Liver (tissue), 3 donors: ENCODE results near the gene PCDHB7.

Source experiments
- RAD21 ChIP-seq, 2 donors: IDR thresholded peaks; 2 replicates each; pipeline ENCODE4 v1.6.1; 2016; ENCODE audit warnings: antibody characterized with exemption in 2 of 2, mild to moderate bottlenecking in 2 of 2
- TAF1 ChIP-seq: conservative IDR thresholded peaks from 2 replicates; pipeline ENCODE4 v1.6.1; 2016; ENCODE audit warnings: antibody characterized with exemption, mild to moderate bottlenecking
- TF ChIP-seq, protein P1 (sequence below): IDR thresholded peaks from 2 replicates; pipeline ENCODE4 v1.6.1; 2016; ENCODE audit warnings: antibody characterized with exemption, mild to moderate bottlenecking
- TF ChIP-seq, protein P2 (sequence below): IDR thresholded peaks from 2 replicates; pipeline ENCODE4 v1.6.1; 2016; ENCODE audit warnings: antibody characterized with exemption
- TF ChIP-seq, protein P3 (sequence below): IDR thresholded peaks from 2 replicates; pipeline ENCODE4 v1.6.1; 2016; ENCODE audit warnings: antibody characterized with exemption
- TF ChIP-seq, protein P4 (sequence below): fragments of 150-350 bp; IDR thresholded peaks from 2 replicates; pipeline ENCODE4 v1.5.1; 2017; ENCODE audit warnings: improper control_type of control experiment, low read depth, low read length; ENCODE audit not compliant: missing input control
- donor health status: healthy.
- donor health status: healthy.

DNA sequence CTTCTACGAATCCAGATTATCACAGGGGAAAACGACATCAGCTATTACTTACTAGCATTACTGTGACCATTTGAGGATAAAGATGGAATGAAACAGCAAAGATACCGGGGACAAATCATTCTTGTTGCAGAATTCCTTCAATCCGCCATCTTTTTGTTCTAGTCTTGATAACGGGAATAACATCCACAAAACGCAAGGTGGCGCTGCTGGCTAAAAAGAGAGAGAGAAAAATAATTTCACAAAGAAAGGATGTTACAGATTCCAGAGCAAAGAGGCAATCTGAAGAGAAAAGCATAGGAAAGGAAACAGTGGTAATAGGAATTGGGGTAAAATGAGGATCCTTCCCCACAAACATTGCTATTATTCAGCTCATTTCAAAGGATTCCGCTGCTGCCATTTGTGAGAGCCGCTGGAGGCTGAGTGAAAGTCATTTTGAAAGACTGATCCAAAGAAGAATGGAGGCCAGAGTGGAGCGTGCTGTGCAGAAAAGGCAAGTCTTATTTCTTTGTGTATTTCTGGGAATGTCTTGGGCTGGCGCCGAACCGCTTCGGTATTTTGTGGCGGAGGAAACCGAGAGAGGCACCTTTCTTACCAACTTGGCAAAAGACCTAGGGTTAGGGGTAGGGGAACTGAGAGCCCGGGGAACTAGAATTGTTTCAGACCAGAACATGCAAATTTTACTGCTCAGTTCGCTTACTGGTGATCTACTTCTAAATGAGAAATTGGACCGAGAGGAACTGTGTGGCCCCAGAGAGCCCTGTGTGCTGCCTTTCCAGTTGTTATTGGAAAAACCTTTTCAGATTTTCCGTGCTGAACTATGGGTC lies at the start of gene PCDHB7:
- TF ChIP-seq, protein P1, sequence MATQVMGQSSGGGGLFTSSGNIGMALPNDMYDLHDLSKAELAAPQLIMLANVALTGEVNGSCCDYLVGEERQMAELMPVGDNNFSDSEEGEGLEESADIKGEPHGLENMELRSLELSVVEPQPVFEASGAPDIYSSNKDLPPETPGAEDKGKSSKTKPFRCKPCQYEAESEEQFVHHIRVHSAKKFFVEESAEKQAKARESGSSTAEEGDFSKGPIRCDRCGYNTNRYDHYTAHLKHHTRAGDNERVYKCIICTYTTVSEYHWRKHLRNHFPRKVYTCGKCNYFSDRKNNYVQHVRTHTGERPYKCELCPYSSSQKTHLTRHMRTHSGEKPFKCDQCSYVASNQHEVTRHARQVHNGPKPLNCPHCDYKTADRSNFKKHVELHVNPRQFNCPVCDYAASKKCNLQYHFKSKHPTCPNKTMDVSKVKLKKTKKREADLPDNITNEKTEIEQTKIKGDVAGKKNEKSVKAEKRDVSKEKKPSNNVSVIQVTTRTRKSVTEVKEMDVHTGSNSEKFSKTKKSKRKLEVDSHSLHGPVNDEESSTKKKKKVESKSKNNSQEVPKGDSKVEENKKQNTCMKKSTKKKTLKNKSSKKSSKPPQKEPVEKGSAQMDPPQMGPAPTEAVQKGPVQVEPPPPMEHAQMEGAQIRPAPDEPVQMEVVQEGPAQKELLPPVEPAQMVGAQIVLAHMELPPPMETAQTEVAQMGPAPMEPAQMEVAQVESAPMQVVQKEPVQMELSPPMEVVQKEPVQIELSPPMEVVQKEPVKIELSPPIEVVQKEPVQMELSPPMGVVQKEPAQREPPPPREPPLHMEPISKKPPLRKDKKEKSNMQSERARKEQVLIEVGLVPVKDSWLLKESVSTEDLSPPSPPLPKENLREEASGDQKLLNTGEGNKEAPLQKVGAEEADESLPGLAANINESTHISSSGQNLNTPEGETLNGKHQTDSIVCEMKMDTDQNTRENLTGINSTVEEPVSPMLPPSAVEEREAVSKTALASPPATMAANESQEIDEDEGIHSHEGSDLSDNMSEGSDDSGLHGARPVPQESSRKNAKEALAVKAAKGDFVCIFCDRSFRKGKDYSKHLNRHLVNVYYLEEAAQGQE, result no peak
- TF ChIP-seq, protein P2, sequence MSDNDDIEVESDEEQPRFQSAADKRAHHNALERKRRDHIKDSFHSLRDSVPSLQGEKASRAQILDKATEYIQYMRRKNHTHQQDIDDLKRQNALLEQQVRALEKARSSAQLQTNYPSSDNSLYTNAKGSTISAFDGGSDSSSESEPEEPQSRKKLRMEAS, result no peak
- TF ChIP-seq, protein P3, sequence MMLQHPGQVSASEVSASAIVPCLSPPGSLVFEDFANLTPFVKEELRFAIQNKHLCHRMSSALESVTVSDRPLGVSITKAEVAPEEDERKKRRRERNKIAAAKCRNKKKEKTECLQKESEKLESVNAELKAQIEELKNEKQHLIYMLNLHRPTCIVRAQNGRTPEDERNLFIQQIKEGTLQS, result no peak
- TF ChIP-seq, protein P4, sequence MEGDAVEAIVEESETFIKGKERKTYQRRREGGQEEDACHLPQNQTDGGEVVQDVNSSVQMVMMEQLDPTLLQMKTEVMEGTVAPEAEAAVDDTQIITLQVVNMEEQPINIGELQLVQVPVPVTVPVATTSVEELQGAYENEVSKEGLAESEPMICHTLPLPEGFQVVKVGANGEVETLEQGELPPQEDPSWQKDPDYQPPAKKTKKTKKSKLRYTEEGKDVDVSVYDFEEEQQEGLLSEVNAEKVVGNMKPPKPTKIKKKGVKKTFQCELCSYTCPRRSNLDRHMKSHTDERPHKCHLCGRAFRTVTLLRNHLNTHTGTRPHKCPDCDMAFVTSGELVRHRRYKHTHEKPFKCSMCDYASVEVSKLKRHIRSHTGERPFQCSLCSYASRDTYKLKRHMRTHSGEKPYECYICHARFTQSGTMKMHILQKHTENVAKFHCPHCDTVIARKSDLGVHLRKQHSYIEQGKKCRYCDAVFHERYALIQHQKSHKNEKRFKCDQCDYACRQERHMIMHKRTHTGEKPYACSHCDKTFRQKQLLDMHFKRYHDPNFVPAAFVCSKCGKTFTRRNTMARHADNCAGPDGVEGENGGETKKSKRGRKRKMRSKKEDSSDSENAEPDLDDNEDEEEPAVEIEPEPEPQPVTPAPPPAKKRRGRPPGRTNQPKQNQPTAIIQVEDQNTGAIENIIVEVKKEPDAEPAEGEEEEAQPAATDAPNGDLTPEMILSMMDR, result peak; percentile 24
- TF ChIP-seq RAD21 (IDR thresholded peaks at IDR 0.05) (peak in 1 of 2 donors; percentile 23), TAF1 (no peak)
